H9 (cell line): ENCODE data around the gene KRTAP10-4. TPM values are rescaled to one million over a fixed set of nuclear protein-coding genes. Genes with fewer than 3 reads are reported as not detected.
A peak's percentile ranks its signal among the peaks of the same experiment; 100 is the strongest.

ENCODE experiments used
- DNase-seq: peaks from one replicate; pipeline ENCODE4 v3.0.0-alpha.2; 2017
- H2AFZ ChIP-seq: one replicate; pipeline ENCODE4 v1.6.1; 2013; ENCODE audit warnings: mild to moderate bottlenecking, low read length, control low read depth, moderate library complexity
- H2AK5ac ChIP-seq: 2 replicates; pipeline ENCODE4 v1.6.1; 2013; ENCODE audit warnings: low read length, control low read depth, mixed read lengths; ENCODE audit not compliant: insufficient read length
- H2BK120ac ChIP-seq: one replicate; pipeline ENCODE4 v1.6.1; 2013; ENCODE audit warnings: low read depth, mild to moderate bottlenecking, low read length, control low read depth, inconsistent platforms; ENCODE audit not compliant: poor library complexity, severe bottlenecking
- H2BK12ac ChIP-seq: 2 replicates; pipeline ENCODE4 v1.6.1; 2013; ENCODE audit warnings: low read length, control low read depth, mixed read lengths, low read depth; ENCODE audit not compliant: insufficient read length
- H2BK15ac ChIP-seq: 2 replicates; pipeline ENCODE4 v1.6.1; 2013; ENCODE audit warnings: low read depth, low read length, control low read depth
- H2BK20ac ChIP-seq: one replicate; pipeline ENCODE4 v1.6.1; 2013; ENCODE audit warnings: low read depth, mild to moderate bottlenecking, low read length, control low read depth, inconsistent platforms; ENCODE audit not compliant: poor library complexity, severe bottlenecking
- H2BK5ac ChIP-seq: 2 replicates; pipeline ENCODE4 v1.6.1; 2013; ENCODE audit warnings: low read length, control low read depth, mixed read lengths; ENCODE audit not compliant: insufficient read length
- H3K14ac ChIP-seq: 2 replicates; pipeline ENCODE4 v1.6.1; 2013; ENCODE audit warnings: low read length, control low read depth; ENCODE audit not compliant: insufficient read depth
- H3K18ac ChIP-seq: 2 replicates; pipeline ENCODE4 v1.6.1; 2013; ENCODE audit warnings: low read depth, mild to moderate bottlenecking, mixed read lengths, low read length, control low read depth; ENCODE audit not compliant: insufficient read length
- H3K23ac ChIP-seq: 2 replicates; pipeline ENCODE4 v1.6.1; 2013; ENCODE audit warnings: low read length, control low read depth, mixed read lengths, low read depth; ENCODE audit not compliant: insufficient read length
- H3K23me2 ChIP-seq: 2 replicates; pipeline ENCODE4 v1.6.1; 2013; ENCODE audit warnings: low read depth, mild to moderate bottlenecking, mixed read lengths, low read length, control low read depth; ENCODE audit not compliant: insufficient read length, poor library complexity, severe bottlenecking
- H3K27ac ChIP-seq: 2 replicates; pipeline ENCODE4 v1.5.1; 2013; ENCODE audit warnings: low read length, control low read depth, mixed read lengths, low read depth; ENCODE audit not compliant: insufficient read length
- H3K27me3 ChIP-seq: 2 replicates; pipeline ENCODE4 v1.6.1; 2013; ENCODE audit warnings: low read length, control low read depth, inconsistent platforms; ENCODE audit not compliant: insufficient read depth
- H3K4ac ChIP-seq: 2 replicates; pipeline ENCODE4 v1.6.1; 2013; ENCODE audit warnings: low read depth, mild to moderate bottlenecking, control low read depth, inconsistent platforms, low read length, moderate library complexity
- H3K4me1 ChIP-seq: 2 replicates; pipeline ENCODE4 v1.6.1; 2013; ENCODE audit warnings: low read length, control low read depth, inconsistent platforms; ENCODE audit not compliant: insufficient read depth
- H3K4me2 ChIP-seq: 2 replicates; pipeline ENCODE4 v1.6.1; 2013; ENCODE audit warnings: low read length, control low read depth, mixed read lengths; ENCODE audit not compliant: insufficient read length, insufficient read depth
- H3K56ac ChIP-seq: 2 replicates; pipeline ENCODE4 v1.6.1; 2013; ENCODE audit warnings: low read depth, mild to moderate bottlenecking, mixed read lengths, low read length, control low read depth; ENCODE audit not compliant: insufficient read length
- H3K79me1 ChIP-seq: 2 replicates; pipeline ENCODE4 v1.6.1; 2013; ENCODE audit warnings: low read depth, mild to moderate bottlenecking, moderate library complexity, low read length, control low read depth, inconsistent platforms; ENCODE audit not compliant: insufficient read depth, poor library complexity, severe bottlenecking
- H3K79me2 ChIP-seq: 2 replicates; pipeline ENCODE4 v1.6.1; 2013; ENCODE audit warnings: low read length, control low read depth, inconsistent platforms; ENCODE audit not compliant: insufficient read depth
- H3K9ac ChIP-seq: 2 replicates; pipeline ENCODE4 v1.6.1; 2013; ENCODE audit warnings: low read length, control low read depth, mixed read lengths; ENCODE audit not compliant: insufficient read length; ENCODE audit errors: extremely low read depth
- H3K9me3 ChIP-seq: one replicate; pipeline ENCODE4 v1.6.1; 2013; ENCODE audit warnings: low read depth, low read length, inconsistent platforms; ENCODE audit not compliant: control insufficient read depth
- H3T11ph ChIP-seq: one replicate; pipeline ENCODE4 v1.6.1; 2013; ENCODE audit warnings: mild to moderate bottlenecking, low read length, control low read depth, inconsistent platforms
- H4K20me1 ChIP-seq: one replicate; pipeline ENCODE4 v1.6.1; 2013; ENCODE audit not compliant: control insufficient read depth, insufficient read length, insufficient read depth
- H4K5ac ChIP-seq: 2 replicates; pipeline ENCODE4 v1.6.1; 2013; ENCODE audit warnings: low read depth, mild to moderate bottlenecking, mixed read lengths, low read length, control low read depth; ENCODE audit not compliant: insufficient read length
- H4K8ac ChIP-seq: replicated peaks from 2 replicates; pipeline ENCODE4 v1.6.1; 2013; ENCODE audit warnings: low read length, control low read depth, mixed read lengths, low read depth; ENCODE audit not compliant: insufficient read length
- H4K91ac ChIP-seq: 2 replicates; pipeline ENCODE4 v1.6.1; 2013; ENCODE audit warnings: low read depth, mild to moderate bottlenecking, moderate library complexity, mixed read lengths, low read length, control low read depth; ENCODE audit not compliant: insufficient read length
- H3K27ac Mint-ChIP-seq, 3 experiments: 2 replicates in 2 of 3; 3 replicates in 1 of 3; pipeline ENCODE4 v1.8.0; 2020 to 2021; ENCODE audit warnings: mixed read lengths in 3 of 3, mild to moderate bottlenecking in 1 of 3, moderate library complexity in 1 of 3
- H3K27me3 Mint-ChIP-seq: 2 replicates; pipeline ENCODE4 v1.8.0; 2021; ENCODE audit warnings: low read depth, mild to moderate bottlenecking, moderate library complexity, mixed read lengths
- H3K36me3 Mint-ChIP-seq, 3 experiments: 2 replicates in 2 of 3; 3 replicates in 1 of 3; pipeline ENCODE4 v1.8.0; 2020 to 2021; ENCODE audit warnings: low read depth in 3 of 3, mixed read lengths in 3 of 3; ENCODE audit not compliant: insufficient read depth in 1 of 3
- H3K4me1 Mint-ChIP-seq, 2 experiments: 2 replicates each; pipeline ENCODE4 v1.8.0; 2020; ENCODE audit warnings: mixed read lengths in 2 of 2
- H3K4me3 Mint-ChIP-seq, 2 experiments: 2 replicates in 1 of 2; 3 replicates in 1 of 2; pipeline ENCODE4 v1.8.0; 2020 to 2021; ENCODE audit warnings: mild to moderate bottlenecking in 2 of 2, mixed read lengths in 2 of 2, moderate library complexity in 1 of 2
- H3K9me3 Mint-ChIP-seq, 2 experiments: 2 replicates in 1 of 2; 3 replicates in 1 of 2; pipeline ENCODE4 v1.8.0; 2020; ENCODE audit warnings: mild to moderate bottlenecking in 2 of 2, mixed read lengths in 2 of 2, moderate library complexity in 1 of 2
- WGBS: extraction: QIAGEN DNeasy Blood & Tissue Kit; methylation state at CpG from one replicate; pipeline ENCODE4 v1.1.7; 2013; ENCODE audit warnings: missing lambda C conversion rate, low lambda C conversion rate, mixed read lengths; ENCODE audit not compliant: insufficient read length; ENCODE audit errors: extremely low coverage; 5-methylcytosine and 5-hydroxymethylcytosine counted together
- total RNA-seq: library from RNA; stranded (reverse); gene quantifications from 2 replicates; pipeline ENCODE4 v1.2.1, GENCODE V29; 2021
- TF ChIP-seq, protein P1 (sequence below): fragments of 200-600 bp; sonication (generic); conservative IDR thresholded peaks from 3 replicates; pipeline ENCODE4 v1.8.0; 2021; ENCODE audit warnings: antibody characterized with exemption, mild to moderate bottlenecking

KRTAP10-4 gene
- total RNA-seq, 1 experiment from 2014 or later: not detected

DNA sequence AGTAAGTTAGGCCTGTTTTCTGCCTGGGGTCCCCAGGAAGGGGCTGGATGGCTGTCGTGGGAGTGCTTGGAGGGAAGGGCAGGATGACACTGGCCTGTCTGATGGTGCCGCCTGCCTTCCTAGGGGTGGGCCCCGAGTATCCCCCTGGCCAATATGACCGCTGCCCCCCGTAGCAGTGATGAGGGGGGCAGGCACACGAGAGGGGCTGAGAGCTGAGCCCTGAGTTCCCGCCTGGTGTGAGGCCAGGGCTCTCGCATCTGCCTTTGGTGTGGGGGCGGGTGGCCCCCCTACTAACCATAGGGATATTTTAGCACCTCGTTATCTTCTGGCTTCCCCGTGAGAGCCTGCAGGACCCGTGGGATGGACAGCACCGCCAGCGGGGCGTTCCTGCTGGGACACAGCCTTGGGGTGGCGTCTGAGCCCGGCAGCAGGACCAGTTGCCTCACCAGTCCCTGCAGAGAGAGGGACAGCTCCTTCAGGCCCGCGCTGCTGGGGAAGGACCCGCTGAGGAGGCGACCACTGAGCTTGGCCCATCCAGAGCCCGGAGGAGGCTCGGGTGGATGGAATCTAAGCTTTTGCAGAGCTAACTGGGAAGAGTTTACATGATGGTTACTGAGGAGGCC is 43.9 kb upstream of the KRTAP10-4 start:
- Histone ChIP-seq H3K4me2 (no peak overlapping the region), H3T11ph (no peak overlapping the region)

More for the DNA sequence above, 43.9 kb upstream of the KRTAP10-4 start:
- Histone ChIP-seq H4K20me1 (no peaks in the 10 kb centered on the region), H2BK5ac (no peak overlapping the region), H3K4me1 (no peaks in the 10 kb centered on the region; the same call in 1 of the 2 replicates), H2AK5ac (no peak overlapping the region), H2BK120ac (no peak overlapping the region), H2BK15ac (no peak overlapping the region), H4K91ac (no peak overlapping the region), H3K56ac (no peak overlapping the region), H3K18ac (no peak overlapping the region), H3K23me2 (no peaks in the 10 kb centered on the region), H3K9me3 (no peaks in the 10 kb centered on the region), H3K14ac (no peak overlapping the region; the same call in 1 of the 2 replicates), H3K9ac (no peak overlapping the region), H3K4ac (no peak overlapping the region), H4K5ac (no peak overlapping the region), H2BK12ac (no peak overlapping the region), H3K23ac (no peak overlapping the region), H3K79me1 (no peaks in the 10 kb centered on the region), H2AFZ (no peak overlapping the region), H2BK20ac (no peak overlapping the region), H3K27me3 (no peaks in the 10 kb centered on the region), H4K8ac (no peak overlapping the region), H3K79me2 (no peaks in the 10 kb centered on the region), H3K27ac (no peak overlapping the region)
- peak; percentile 26 for DNase-seq
- Mint-ChIP-seq H3K9me3 (peaks cover 0 to 1% of the 10 kb centered on the region in 2 experiments; a peak in 1 of 5 replicates), H3K36me3 (peaks cover 0 to 1% (median 0%) of the 10 kb centered on the region in 3 experiments; a peak in 1 of 7 replicates), H3K27ac (no peak overlapping the region), H3K27me3 (peaks cover 7% of the 10 kb centered on the region), H3K4me3 (no peak overlapping the region), H3K4me1 (peaks cover 2 to 8% of the 10 kb centered on the region in 2 experiments; a peak in 3 of 4 replicates)
- TF ChIP-seq, protein P1, sequence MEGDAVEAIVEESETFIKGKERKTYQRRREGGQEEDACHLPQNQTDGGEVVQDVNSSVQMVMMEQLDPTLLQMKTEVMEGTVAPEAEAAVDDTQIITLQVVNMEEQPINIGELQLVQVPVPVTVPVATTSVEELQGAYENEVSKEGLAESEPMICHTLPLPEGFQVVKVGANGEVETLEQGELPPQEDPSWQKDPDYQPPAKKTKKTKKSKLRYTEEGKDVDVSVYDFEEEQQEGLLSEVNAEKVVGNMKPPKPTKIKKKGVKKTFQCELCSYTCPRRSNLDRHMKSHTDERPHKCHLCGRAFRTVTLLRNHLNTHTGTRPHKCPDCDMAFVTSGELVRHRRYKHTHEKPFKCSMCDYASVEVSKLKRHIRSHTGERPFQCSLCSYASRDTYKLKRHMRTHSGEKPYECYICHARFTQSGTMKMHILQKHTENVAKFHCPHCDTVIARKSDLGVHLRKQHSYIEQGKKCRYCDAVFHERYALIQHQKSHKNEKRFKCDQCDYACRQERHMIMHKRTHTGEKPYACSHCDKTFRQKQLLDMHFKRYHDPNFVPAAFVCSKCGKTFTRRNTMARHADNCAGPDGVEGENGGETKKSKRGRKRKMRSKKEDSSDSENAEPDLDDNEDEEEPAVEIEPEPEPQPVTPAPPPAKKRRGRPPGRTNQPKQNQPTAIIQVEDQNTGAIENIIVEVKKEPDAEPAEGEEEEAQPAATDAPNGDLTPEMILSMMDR: no peak
- whole genome bisulfite sequencing: no CpG with 5 or more reads among the region's 23 CpGs
